CD4-positive, alpha-beta T cell treated with Interleukin-4 for 1 hour (primary cell): ENCODE data around the gene PNMT.
"Not testable (repeated sequence)": the region's sequence is repeated elsewhere in the genome, so short reads cannot be mapped to it uniquely, and the experiment has no call there.

ENCODE experiments used
- DNase-seq, 2 donors: peaks; one replicate each; pipeline ENCODE4 v3.0.0-alpha.2; 2020 to 2022

PNMT gene

DNA sequence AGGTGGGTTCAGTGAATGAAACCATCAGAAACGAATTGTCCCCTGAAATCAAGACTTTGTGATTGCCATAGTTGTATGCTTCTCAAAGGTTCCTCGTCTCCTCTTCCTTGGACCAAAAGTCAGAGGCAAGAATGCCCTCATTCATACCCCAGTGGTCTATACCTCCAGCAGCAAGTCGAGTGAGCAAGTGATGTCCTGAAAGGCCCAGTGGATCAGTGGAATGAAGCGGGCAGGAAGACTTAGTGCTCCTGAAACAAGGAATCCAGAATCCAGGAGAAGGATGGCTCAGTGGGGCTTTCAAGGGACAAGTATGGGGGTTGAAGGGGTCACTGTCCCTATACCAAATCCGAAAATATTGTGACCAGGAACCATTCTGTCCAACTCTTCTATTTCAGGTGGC is 26.3 kb downstream of the PNMT start:
- DNase-seq = no peak

DNA sequence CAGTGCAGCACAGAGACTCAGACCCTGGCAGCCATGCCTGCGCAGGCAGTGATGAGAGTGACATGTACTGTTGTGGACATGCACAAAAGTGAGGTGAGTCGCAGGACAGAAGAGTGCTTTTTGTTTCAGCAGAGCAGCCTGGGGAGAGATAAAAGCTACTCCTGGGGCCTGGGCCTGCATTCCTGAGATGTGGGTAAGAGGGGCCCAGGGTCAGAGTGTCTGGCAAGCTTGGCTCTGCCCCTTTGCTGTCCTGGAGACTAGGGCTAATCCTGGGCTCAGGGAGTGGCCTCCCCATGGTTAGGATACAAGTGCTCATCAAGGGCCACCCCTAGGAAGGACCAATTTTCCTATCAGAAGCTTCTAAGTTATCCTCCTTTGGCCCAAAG is 26.8 kb downstream of the PNMT start:
- DNase-seq = no peak

DNA sequence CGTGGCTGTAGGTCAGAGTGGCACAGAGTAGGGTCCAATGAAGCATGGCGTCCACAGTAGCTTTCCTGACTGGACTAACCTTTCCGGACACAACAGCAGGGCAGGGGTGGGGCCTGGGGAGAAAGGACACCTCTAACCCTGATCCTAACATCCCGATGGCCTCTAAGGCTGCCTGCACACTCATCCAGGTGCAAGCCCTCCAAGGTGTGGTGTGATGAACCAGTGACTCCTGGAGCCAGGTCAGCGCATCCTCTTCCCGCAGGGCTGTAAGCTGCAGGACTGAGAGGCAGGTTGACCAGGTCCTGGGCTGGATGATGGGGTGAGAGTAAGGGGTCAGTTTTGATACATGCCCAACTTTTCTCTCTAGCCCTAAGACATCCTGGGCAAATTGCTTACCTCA is 28.5 kb downstream of the PNMT start:
- DNase-seq = no peak

GRCh38 chr17:39697961-39698360 is 29.7 kb downstream of the PNMT start:
- no peak for DNase-seq

GRCh38 chr17:39699157-39699817 is 31.0 kb downstream of the PNMT start:
- DNase-seq = not testable (repeated sequence)

GRCh38 chr17:39699818-39700147 is 31.5 kb downstream of the PNMT start, which contains the start of gene ERBB2:
TSS of gene ERBB2 (plus strand) at chr17:39700064. CDS start at chr17:39700239, 175 bp downstream.
- no peak for DNase-seq

GRCh38 chr17:39700148-39700987 is 32.1 kb downstream of the PNMT start:
- DNase-seq = no peak

DNA sequence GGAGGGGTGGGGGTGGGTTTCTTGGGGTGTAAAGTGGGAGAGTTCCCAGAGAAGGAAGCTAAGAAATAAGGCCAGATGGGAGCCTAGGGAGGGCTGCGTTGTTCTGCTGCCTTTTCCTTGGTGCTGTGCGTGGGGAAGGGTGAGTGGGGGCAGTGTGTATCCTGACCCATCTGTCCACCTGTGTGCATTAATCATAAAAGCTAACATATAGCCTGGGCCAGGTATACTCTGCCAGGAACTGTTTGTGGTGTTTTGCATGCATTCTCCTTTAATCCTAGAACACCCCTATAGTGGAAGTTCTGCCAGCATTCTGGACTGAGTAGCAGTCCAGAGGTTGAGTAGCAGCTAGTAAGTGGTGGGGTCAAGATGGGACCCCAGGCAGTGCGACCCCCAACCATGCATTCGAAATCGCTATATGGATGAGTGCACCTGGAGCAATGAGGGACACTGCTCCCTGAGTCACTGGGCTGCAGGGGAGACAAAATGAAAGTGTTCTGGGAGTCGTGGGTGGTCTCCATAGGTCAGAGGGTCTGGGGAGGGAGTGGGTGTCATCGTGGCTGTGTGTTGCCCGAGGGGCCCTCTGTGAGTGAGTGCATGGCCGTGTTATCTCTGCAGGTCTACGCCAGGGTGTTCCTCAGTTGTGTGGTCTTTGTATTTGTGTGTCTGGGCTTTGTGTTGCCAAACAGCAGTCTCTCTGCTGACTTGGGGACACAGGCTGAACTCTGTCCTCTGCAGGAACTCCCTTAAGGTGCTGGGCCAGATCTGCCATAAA is 32.9 kb downstream of the PNMT start:
- no peak for DNase-seq

DNA sequence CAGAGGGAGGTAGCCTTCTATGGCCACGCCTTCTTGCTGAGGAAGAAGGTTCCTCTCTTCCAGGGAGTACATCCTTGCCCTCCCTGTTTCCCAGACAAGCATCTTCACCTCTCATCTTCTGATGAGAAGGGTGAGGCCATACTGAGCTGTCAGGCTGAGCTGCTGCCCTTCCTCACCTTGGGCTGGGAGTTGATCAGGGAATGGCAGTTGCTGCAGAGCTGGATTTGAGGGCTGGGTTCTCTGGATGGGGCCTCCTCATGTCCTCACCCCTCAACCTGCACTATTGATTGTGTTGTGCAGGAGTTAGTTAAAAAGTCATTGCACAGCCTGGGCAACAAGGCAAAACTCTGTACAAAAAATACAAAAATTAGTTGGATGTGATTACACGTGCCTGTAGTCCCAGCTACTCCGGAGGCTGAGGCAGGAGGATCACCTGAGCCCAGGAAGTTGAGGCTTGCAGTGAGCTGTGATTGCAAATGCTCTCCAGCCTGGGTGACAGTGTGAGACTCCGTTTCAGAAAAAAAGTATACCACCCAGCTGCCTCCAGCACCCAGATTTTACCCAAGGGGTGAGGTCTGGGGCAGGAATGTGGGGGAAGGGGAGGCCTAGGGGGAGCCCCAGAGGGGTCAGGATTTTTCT is 33.6 kb downstream of the PNMT start:
- DNase-seq = no peak

DNA sequence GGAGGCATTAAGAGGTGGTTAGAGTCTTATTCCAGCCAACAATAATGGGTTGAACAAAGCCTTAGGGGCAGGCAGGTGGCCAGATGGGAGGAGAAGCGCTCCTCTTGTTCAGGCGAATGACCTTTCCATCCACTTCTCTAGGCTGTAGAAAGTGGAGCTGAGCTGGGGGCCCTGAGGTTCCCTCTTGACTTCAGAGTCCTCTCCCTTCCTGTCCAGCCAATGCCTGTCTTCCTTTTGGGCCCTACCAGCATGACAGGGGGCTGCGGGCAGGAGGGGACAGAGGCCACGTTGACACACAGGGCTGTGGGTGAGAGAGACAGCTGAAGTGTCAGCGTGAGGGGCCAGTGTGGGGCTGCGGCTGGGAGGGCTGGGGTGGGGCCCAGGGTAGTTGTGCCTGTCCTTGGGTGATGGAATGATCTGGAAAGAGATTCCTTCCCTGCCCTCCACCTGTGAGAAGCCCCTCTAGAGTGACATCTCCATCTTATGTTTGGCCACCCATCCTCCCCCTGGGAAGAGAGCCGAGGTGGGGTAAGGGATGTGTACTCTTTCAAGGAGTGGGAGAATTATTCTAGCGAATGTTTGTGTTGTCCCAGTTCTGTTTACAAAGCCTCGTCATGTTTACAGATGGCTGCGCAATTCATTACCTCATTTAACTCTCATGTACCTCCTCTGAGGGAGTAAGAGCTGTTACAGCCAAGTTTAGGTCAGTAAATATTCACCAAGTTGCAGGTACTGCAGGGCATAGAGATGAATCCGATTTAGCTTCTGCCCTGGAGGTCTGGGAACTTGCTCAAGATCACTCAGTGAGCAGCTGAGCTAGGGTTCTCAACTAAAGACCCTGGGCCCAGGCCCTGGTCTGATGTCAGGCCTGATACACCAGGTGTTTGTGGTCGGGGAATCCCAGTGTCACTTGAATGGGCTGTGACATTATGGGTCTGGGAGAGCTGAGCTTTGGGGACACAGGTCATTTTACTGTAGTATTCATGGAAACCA is 34.9 kb downstream of the PNMT start:
- no peak for DNase-seq

DNA sequence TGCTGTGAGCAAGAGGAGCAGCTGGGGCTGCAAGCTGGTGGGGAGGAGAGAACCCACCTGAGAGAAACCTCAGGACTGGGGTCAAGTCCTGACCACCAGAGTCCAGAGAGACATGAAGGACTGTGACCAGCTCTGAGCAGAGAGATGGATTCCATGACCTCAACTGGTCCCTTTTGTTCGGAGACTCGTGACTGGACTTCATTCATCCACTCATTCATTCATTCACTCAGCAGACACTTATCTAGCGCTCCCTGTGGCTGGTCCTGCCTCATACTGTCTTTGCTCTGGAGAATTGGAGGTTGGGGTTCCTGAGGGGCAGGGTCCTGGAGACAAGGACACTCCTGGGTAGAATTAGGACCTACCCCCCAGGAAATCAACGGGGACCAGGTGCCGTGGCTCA is 35.7 kb downstream of the PNMT start:
- DNase-seq = no peak

- DNase-seq = no peak
Measured at GRCh38 chr17:39704821-39705551, 36.7 kb downstream of the PNMT start.

GRCh38 chr17:39705786-39706348 is 37.6 kb downstream of the PNMT start:
- DNase-seq = no peak

- DNase-seq = no peak
Measured at GRCh38 chr17:39706383-39706782, 38.1 kb downstream of the PNMT start.

- DNase-seq = peak in 1 of 2 donors; percentile 29
Measured at GRCh38 chr17:39706921-39707337, 38.7 kb downstream of the PNMT start.

DNA sequence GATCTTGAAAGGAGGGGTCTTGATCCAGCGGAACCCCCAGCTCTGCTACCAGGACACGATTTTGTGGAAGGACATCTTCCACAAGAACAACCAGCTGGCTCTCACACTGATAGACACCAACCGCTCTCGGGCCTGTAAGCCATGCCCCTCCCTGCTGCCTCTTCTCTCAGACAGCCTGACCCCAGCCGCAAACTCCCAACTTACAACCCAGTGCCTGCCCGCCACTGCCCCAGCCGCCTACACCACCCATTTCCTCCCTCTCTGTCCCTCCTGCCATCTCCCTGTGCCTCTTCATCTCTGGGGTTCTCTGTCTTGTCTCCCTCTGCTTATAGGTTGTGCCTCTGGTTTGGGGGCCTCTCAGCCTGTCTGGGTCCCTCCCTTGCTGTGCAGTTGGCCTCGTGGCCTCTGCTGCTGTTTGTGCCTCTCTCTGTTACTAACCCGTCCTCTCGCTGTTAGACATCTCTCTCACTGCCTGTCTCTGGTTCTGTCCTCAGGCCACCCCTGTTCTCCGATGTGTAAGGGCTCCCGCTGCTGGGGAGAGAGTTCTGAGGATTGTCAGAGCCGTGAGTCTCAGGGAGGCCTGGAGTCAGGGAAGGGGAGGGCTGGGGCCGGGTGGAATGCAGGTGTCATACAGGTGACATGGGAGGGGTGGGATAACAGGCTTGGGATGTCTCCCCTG is 41.2 kb downstream of the PNMT start:
- no peak for DNase-seq

GRCh38 chr17:39709998-39710964 is 42.0 kb downstream of the PNMT start:
- DNase-seq = no peak

DNA sequence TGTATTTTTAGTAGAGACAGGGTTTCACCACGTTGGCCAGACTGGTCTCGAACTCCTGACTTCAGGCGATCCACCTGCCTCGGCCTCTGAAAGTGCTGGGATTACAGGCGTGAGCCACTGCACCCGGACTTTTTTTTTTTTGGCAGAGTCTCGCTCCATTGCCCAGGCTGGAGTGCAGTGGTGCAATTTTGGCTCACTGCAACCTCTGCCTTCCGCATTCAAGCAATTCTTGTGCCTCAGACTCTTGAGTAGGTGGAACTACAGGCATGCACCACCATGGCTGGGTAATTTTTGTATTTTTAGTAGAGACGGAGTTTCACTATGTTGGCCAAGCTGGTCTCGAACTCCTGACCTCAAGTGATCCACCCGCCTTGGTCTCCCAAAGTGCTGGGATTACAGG is 42.8 kb downstream of the PNMT start:
- DNase-seq = not testable (repeated sequence)

- DNase-seq = no peak
Measured at GRCh38 chr17:39711851-39712250, 43.6 kb downstream of the PNMT start.
